ENCODE measurements around the gene ZFAND3. TPM values are rescaled to one million over a fixed set of nuclear protein-coding genes. Genes with fewer than 3 reads are reported as not detected.

ZFAND3 gene
- total and polyA plus RNA-seq, 10 donors, result 9.3 to 63.7 (median 49.9) TPM

- Histone ChIP-seq H3K36me3 (peaks cover 0 to 3% (median 0%) of the 10 kb centered on the region in 6 donors), H3K4me1 (peaks cover 3 to 73% (median 28%) of the 10 kb centered on the region in 6 donors), H3K27me3 (replicated peaks in 1 of 7) (no peaks in the 10 kb centered on the region), H3K9me3 (no peaks in the 10 kb centered on the region), H3K4me3 (no peak overlapping the region), H3K27ac (no peak overlapping the region)
- 88 to 94% (median 92%) methylated on average over 4 of the region's 4 CpGs for WGBS, 5 donors
- intact Hi-C loops (cut with DNase I; ENCODE audit: low total_unique reads), result no loop called here
- no peak for TF ChIP-seq POLR2A (IDR thresholded peaks at IDR 0.05)
- TF ChIP-seq POLR2AphosphoS5 (IDR thresholded peaks at IDR 0.05), result no peak
- TF ChIP-seq CTCF (IDR thresholded peaks at IDR 0.05 in 8 of 11, conservative IDR thresholded peaks at IDR 0.05 in 3 of 11), result no peak
- DNase-seq, result no peak
Measured at GRCh38 chr6:37926661-37927060, 107.1 kb downstream of the ZFAND3 start.

DNA sequence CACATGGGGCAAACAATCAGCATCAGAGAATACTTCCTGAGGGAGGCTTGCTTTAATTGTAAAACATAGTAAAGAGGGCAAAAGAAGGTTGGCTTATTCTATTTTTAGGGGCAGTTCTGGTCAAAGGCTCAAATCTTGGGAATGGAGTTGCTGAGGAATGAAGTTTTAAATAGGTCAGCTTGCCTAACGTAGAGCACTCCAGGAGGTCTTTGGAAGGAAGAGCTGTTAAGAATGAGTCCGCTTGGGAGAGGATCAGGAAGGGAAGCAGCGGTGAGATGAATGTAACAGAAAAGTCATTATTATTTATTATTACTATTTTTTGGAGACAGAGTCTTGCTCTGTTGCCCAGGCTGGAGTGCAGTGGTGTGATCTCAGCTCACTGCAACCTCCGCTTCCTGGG lies 108.7 kb downstream of the ZFAND3 start:
- Histone ChIP-seq H3K36me3 (peaks cover 0 to 7% (median 0%) of the 10 kb centered on the region in 6 donors), H3K4me1 (peaks cover 3 to 69% (median 19%) of the 10 kb centered on the region in 6 donors), H3K27me3 (replicated peaks in 1 of 7) (no peaks in the 10 kb centered on the region), H3K27ac (no peak overlapping the region), H3K4me3 (no peak overlapping the region), H3K9me3 (no peaks in the 10 kb centered on the region)
- no peak for DNase-seq
- WGBS, 5 donors, result 82 to 94% (median 91%) methylated on average over 4 of the region's 4 CpGs
- intact Hi-C loops (cut with DNase I; ENCODE audit: low total_unique reads), result no loop called here
- TF ChIP-seq POLR2AphosphoS5 (IDR thresholded peaks at IDR 0.05) (no peak), POLR2A (IDR thresholded peaks at IDR 0.05) (no peak), CTCF (IDR thresholded peaks at IDR 0.05 in 8 of 11, conservative IDR thresholded peaks at IDR 0.05 in 3 of 11) (no peak)

DNA sequence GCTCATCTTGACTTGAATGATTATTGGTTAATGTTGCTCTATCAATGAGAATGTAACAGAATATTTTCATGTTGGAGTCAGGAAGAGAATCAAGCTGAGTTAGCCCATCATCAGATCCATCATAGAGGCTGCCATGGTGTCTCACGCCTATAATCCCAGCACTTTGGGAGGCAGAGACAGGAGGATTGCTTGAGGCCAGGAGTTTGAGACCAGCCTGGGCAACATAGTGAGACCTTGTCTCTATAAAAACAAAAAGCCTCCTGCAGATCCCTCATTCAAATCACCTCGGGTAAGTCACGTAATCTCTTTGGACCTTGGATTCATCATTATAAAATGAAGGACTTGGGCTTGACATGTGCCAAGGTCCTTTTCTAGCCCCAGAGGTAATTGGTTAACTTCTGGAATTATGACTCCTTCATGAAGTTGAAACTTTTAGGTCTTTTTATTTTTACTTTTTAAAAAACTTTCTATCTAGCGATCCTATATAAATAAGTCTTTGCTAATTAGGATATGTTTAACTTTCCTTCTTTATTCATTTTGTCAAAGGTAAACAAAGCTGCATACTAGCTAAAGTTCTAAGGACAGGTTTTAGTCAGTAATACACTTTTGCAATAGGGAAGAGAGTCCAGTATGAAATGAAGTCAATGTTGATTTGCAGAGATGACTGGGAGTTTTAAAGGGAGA lies 110.9 kb downstream of the ZFAND3 start:
- Histone ChIP-seq H3K27ac (no peak overlapping the region), H3K4me3 (no peak overlapping the region), H3K4me1 (peaks cover 0 to 56% (median 5%) of the 10 kb centered on the region in 6 donors), H3K27me3 (replicated peaks in 1 of 7) (no peaks in the 10 kb centered on the region), H3K9me3 (no peaks in the 10 kb centered on the region), H3K36me3 (peaks cover 0 to 7% (median 0%) of the 10 kb centered on the region in 6 donors)
- TF ChIP-seq CTCF (IDR thresholded peaks at IDR 0.05 in 8 of 11, conservative IDR thresholded peaks at IDR 0.05 in 3 of 11), result no peak
- no peak for TF ChIP-seq POLR2AphosphoS5 (IDR thresholded peaks at IDR 0.05)
- no peak for TF ChIP-seq POLR2A (IDR thresholded peaks at IDR 0.05)
- WGBS, 5 donors, result 87 to 95% (median 94%) methylated on average over 4 of the region's 4 CpGs
- DNase-seq, result no peak
- intact Hi-C loops (cut with DNase I; ENCODE audit: low total_unique reads), result no loop called here

DNA sequence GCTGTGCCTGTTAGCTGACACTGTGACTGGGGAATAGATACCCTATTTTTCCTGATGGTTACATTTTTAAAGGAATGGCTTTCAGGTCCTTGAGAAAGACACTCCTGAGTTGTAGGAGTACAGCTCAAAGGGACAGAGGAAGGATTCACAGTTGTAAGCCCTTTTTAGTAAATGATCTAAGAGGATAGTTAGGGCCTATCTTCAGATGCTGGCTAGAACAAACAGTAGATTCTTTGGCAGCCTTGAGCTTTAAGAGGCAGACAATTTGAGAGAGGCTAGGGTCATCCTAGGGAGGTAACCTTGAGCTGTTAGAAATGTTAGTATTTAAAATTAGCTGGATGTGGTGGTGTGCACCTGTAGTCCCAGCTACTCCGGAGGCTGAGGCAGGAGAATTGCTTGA lies 111.5 kb downstream of the ZFAND3 start:
- Histone ChIP-seq H3K4me1 (peaks cover 0 to 57% (median 10%) of the 10 kb centered on the region in 6 donors), H3K27me3 (replicated peaks in 1 of 7) (no peaks in the 10 kb centered on the region), H3K36me3 (peaks cover 0 to 7% (median 0%) of the 10 kb centered on the region in 6 donors), H3K9me3 (no peaks in the 10 kb centered on the region), H3K27ac (no peak overlapping the region), H3K4me3 (no peak overlapping the region)
- TF ChIP-seq CTCF (IDR thresholded peaks at IDR 0.05 in 8 of 11, conservative IDR thresholded peaks at IDR 0.05 in 3 of 11), result no peak
- TF ChIP-seq POLR2A (IDR thresholded peaks at IDR 0.05), result no peak
- TF ChIP-seq POLR2AphosphoS5 (IDR thresholded peaks at IDR 0.05), result no peak
- DNase-seq, result no peak
- WGBS, 5 donors, result 95 to 100% (median 97%) methylated on average over 1 of the region's 1 CpG
- intact Hi-C loops (cut with DNase I; ENCODE audit: low total_unique reads), result no loop called here

All from spleen (tissue), 11 donors.